ENCODE results near the gene STPG4.

- no peak for TF ChIP-seq CTCF (IDR thresholded peaks at IDR 0.05)
- TF ChIP-seq POLR2A (IDR thresholded peaks at IDR 0.05), result no peak
Measured at GRCh38 chr2:47054868-47055267, 100.2 kb downstream of the STPG4 start.

All from upper lobe of left lung (tissue), 4 donors.